Measurements from ENCODE around the gene TNP2.
"Not testable (repeated sequence)": the region's sequence is repeated elsewhere in the genome, so short reads cannot be mapped to it uniquely, and the experiment has no call there.

The TNP2 gene

GRCh38 chr16:11299865-11300559 is 30.9 kb upstream of the TNP2 start:
- DNase-seq (ENCODE audit: low spot score) = no peak

- not testable (repeated sequence) for DNase-seq (ENCODE audit: low spot score)
Observed at GRCh38 chr16:11298950-11299547, 29.9 kb upstream of the TNP2 start.

GRCh38 chr16:11298143-11298900 is 29.2 kb upstream of the TNP2 start:
- DNase-seq (ENCODE audit: low spot score) = no peak

- DNase-seq (ENCODE audit: low spot score) = no peak
Observed at GRCh38 chr16:11297492-11298142, 28.5 kb upstream of the TNP2 start.

GRCh38 chr16:11296706-11297491 is 27.8 kb upstream of the TNP2 start:
- no peak for DNase-seq (ENCODE audit: low spot score)

GRCh38 chr16:11296351-11296705 is 27.2 kb upstream of the TNP2 start:
- DNase-seq (ENCODE audit: low spot score) = no peak

GRCh38 chr16:11295672-11296071 is 26.5 kb upstream of the TNP2 start:
- no peak for DNase-seq (ENCODE audit: low spot score)

GRCh38 chr16:11292076-11292748 is 23.1 kb upstream of the TNP2 start:
- no peak for DNase-seq (ENCODE audit: low spot score)

GRCh38 chr16:11291091-11291703 is 22.1 kb upstream of the TNP2 start:
- DNase-seq (ENCODE audit: low spot score) = no peak

- DNase-seq (ENCODE audit: low spot score) = no peak
Observed at GRCh38 chr16:11290102-11290893, 21.2 kb upstream of the TNP2 start.

GRCh38 chr16:11289696-11290095 is 20.6 kb upstream of the TNP2 start:
- DNase-seq (ENCODE audit: low spot score) = not testable (repeated sequence)

- DNase-seq (ENCODE audit: low spot score) = no peak
Observed at GRCh38 chr16:11289202-11289601, 20.1 kb upstream of the TNP2 start.

- no peak for DNase-seq (ENCODE audit: low spot score)
Observed at GRCh38 chr16:11285842-11286241, 16.7 kb upstream of the TNP2 start.

GRCh38 chr16:11283820-11284248 is 14.7 kb upstream of the TNP2 start:
- DNase-seq (ENCODE audit: low spot score) = no peak

GRCh38 chr16:11280616-11281522 is 11.7 kb upstream of the TNP2 start, which contains the start of gene PRM1:
TSS of gene PRM1 (minus strand) at chr16:11281330. CDS start at chr16:11281238, 92 bp downstream.
- no peak for DNase-seq (ENCODE audit: low spot score)

GRCh38 chr16:11278681-11279628 is 9.8 kb upstream of the TNP2 start:
- DNase-seq (ENCODE audit: low spot score) = no peak

GRCh38 chr16:11277607-11278337 is 8.6 kb upstream of the TNP2 start:
- no peak for DNase-seq (ENCODE audit: low spot score)

Data from COLO829 (cell line).